OCI-LY7 (cell line): ENCODE results near the gene AKT2. TPM values are rescaled to one million over a fixed set of nuclear protein-coding genes. Genes with fewer than 3 reads are reported as not detected.

ENCODE experiments used
- BruUV-seq: library from RNA; stranded (reverse); fragments of 400-500 nt; replicated peaks from 2 replicates; lab custom pipeline; 2021; lab: Mats Ljungman, UMichigan
- CTCF ChIA-PET: fragments of 300-600 bp; sonication (Branson Sonifier 250); formaldehyde crosslinking; loops from one replicate; lab custom pipeline; 2022; ENCODE audit warnings: antibody characterized with exemption; ENCODE audit not compliant: unreplicated experiment; lab: Charles Lee
- POLR2A ChIA-PET: fragments of 300-600 bp; sonication (Branson Sonifier 250); formaldehyde crosslinking; loops from one replicate; lab custom pipeline; 2022; ENCODE audit warnings: antibody characterized with exemption; lab: Charles Lee
- DNase-seq: peaks from one replicate; pipeline ENCODE4 v3.0.0-alpha.2; 2015; ENCODE audit warnings: low spot score
- H2AFZ ChIP-seq: fragments of 200-600 bp; sonication (generic), shearing (Covaris generic); 2 replicates; pipeline ENCODE4 v1.6.1; 2014; ENCODE audit warnings: mild to moderate bottlenecking, antibody characterized with exemption, low read length, moderate library complexity
- H3K27ac ChIP-seq: fragments of 200-600 bp; sonication (generic); 2 replicates; pipeline ENCODE4 v1.5.1; 2014; ENCODE audit warnings: mixed run types, low read depth, mild to moderate bottlenecking, moderate library complexity, low read length, inconsistent platforms; ENCODE audit not compliant: poor library complexity, severe bottlenecking
- H3K36me3 ChIP-seq: fragments of 200-600 bp; sonication (generic); 2 replicates; pipeline ENCODE4 v1.6.1; 2014; ENCODE audit warnings: mild to moderate bottlenecking, antibody characterized with exemption, low read length, moderate library complexity, mixed read lengths; ENCODE audit not compliant: insufficient read depth
- H3K4me1 ChIP-seq: fragments of 200-600 bp; sonication (generic); 2 replicates; pipeline ENCODE4 v1.5.1; 2014; ENCODE audit warnings: mild to moderate bottlenecking, low read length; ENCODE audit not compliant: insufficient read depth, poor library complexity, severe bottlenecking
- H3K4me2 ChIP-seq: fragments of 200-600 bp; sonication (generic); 2 replicates; pipeline ENCODE4 v1.6.1; 2014; ENCODE audit warnings: mild to moderate bottlenecking, low read length
- H3K4me3 ChIP-seq: fragments of 200-600 bp; sonication (generic); 2 replicates; pipeline ENCODE4 v1.5.1; 2014; ENCODE audit warnings: mild to moderate bottlenecking, low read depth, low read length; ENCODE audit not compliant: poor library complexity, severe bottlenecking
- H3K79me2 ChIP-seq: fragments of 200-600 bp; sonication (generic); 2 replicates; pipeline ENCODE4 v1.6.1; 2016; ENCODE audit warnings: low read depth, mild to moderate bottlenecking, low read length, moderate library complexity, mixed read lengths; ENCODE audit not compliant: insufficient read depth
- H3K9me2 ChIP-seq: fragments of 200-600 bp; sonication (generic); 2 replicates; pipeline ENCODE4 v1.6.1; 2016; ENCODE audit warnings: mild to moderate bottlenecking, low read length, mixed read lengths; ENCODE audit not compliant: insufficient read depth
- H3K9me3 ChIP-seq: fragments of 200-600 bp; sonication (generic); 2 replicates; pipeline ENCODE4 v1.6.1; 2014; ENCODE audit warnings: mild to moderate bottlenecking, mixed run types, low read length, mixed read lengths
- H4K20me1 ChIP-seq: fragments of 200-600 bp; sonication (generic); 2 replicates; pipeline ENCODE4 v1.6.1; 2014; ENCODE audit warnings: mild to moderate bottlenecking, antibody characterized with exemption, low read length, moderate library complexity, mixed read lengths; ENCODE audit not compliant: insufficient read depth
- EZH2phosphoT487 ChIP-seq: fragments of 200-600 bp; sonication (generic); IDR thresholded peaks from 2 replicates; pipeline ENCODE4 v1.6.1; 2018; ENCODE audit warnings: low read depth, borderline replicate concordance, mild to moderate bottlenecking, mixed run types, antibody characterized with exemption, low read length, moderate library complexity, mixed read lengths
- intact Hi-C: fragments of 100-400 bp; cut with micrococcal nuclease; formaldehyde crosslinking; loops from one replicate; pipeline ENCODE4 v1.10.0; 2022; ENCODE audit not compliant: unreplicated experiment
- total RNA-seq, 2 experiments: library from RNA; depleted of rRNA in 1 of 2; stranded (reverse); fragments of >200 nt in 1 of 2; shearing (Covaris generic) in 1 of 2; gene quantifications; 2 replicates each; pipeline ENCODE4 v1.2.3, GENCODE V29; 2014 to 2022
- TF ChIP-seq, protein P1 (sequence below): fragments of 200-600 bp; sonication (generic); conservative IDR thresholded peaks from 2 replicates; pipeline ENCODE4 v1.5.1; 2014; ENCODE audit warnings: mild to moderate bottlenecking, antibody characterized with exemption, low read length, moderate library complexity, mixed read lengths

AKT2 gene
- total RNA-seq, 2 experiments from 2014 or later: 116 to 197 TPM

DNA sequence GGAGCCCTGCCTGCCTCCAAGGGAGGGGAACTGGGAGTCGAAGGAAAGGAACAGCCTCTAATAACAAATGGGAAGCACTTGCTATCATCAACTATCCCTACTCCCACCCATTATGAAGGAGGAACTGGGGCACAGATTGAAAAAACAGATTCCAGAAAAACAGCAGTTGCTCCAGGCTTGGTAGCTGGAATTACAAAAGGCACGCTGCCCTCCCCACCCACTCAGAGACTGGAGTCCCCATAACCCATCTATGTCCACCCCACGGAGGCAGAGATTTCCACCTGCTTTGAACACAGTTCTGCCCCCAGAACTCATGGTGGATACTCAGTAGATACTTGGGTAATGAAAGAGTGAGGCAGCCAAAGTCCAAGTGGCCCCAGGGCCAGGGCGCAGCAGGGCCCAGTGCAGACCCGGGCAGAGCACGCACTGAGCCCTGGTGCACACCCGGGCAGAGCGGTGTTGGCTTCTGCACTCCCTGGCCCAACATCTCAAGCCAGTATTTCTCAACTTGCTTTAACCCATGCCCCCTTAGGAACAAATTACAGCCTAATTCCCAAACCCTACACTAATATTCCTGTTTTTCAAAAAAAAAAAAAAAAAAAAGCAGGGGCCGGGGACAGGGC lies 39.5 kb downstream of the AKT2 start:
- CTCF ChIA-PET: no interaction called here
- POLR2A ChIA-PET: interaction anchor here (0.7 kb wide), 2 partner anchors 30 to 375 kb away, joined by 4 to 5 read pairs; no protein-coding TSS in a partner anchor
- no TSS peak for BruUV-seq

DNA sequence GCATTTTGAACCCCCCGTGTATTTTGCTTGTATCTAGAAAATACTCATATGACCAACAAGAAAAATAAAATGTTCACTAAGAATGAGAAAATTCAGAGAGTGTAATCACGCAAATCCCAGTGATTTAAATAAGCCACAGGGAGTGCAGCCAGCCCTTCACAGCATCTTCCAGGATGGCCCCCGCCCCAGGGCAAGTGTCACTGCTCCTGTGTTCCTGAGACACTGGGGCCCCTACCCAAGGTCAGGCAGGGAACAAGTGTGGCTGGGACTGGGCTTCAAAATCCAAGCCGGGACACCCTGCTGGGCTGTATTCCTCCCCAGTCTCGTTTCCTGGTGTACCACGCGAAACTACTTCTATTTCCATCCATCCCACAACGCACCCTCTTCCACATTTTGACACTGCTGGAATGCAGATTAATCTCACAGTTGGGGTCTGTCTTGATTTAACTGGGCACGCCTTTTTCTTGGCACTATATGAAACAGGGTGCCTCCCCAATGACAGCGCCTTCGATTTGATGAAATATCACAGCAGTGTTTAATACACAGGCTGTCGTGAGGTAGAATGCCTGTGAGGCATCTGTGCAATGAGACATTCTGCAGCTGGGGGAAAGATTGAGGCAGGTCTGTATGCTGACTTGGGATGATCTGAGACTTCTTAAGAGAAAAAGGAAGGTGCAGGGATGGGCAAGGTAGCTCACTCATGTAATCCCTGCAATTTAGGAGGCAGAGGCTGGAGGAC lies 40.4 kb downstream of the AKT2 start:
- POLR2A ChIA-PET: no interaction called here

More for the DNA sequence above, 39.5 kb downstream of the AKT2 start:
- DNase-seq: no peak
- H3K9me3 ChIP-seq: no peaks in the 10 kb centered on the region
- no peak for TF ChIP-seq EZH2phosphoT487
- TF ChIP-seq, protein P1, sequence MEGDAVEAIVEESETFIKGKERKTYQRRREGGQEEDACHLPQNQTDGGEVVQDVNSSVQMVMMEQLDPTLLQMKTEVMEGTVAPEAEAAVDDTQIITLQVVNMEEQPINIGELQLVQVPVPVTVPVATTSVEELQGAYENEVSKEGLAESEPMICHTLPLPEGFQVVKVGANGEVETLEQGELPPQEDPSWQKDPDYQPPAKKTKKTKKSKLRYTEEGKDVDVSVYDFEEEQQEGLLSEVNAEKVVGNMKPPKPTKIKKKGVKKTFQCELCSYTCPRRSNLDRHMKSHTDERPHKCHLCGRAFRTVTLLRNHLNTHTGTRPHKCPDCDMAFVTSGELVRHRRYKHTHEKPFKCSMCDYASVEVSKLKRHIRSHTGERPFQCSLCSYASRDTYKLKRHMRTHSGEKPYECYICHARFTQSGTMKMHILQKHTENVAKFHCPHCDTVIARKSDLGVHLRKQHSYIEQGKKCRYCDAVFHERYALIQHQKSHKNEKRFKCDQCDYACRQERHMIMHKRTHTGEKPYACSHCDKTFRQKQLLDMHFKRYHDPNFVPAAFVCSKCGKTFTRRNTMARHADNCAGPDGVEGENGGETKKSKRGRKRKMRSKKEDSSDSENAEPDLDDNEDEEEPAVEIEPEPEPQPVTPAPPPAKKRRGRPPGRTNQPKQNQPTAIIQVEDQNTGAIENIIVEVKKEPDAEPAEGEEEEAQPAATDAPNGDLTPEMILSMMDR: no peak
- no peaks in the 10 kb centered on the region for H4K20me1 ChIP-seq
- H3K9me2 ChIP-seq: no peaks in the 10 kb centered on the region
- no peak overlapping the region for H3K4me3 ChIP-seq
- no peak overlapping the region for H3K4me2 ChIP-seq
- H3K79me2 ChIP-seq: no peaks in the 10 kb centered on the region
- H2AFZ ChIP-seq: no peak overlapping the region
- intact Hi-C loops: no loop called here
- H3K36me3 ChIP-seq: peaks cover 25% of the 10 kb centered on the region
- no peaks in the 10 kb centered on the region for H3K4me1 ChIP-seq
- H3K27ac ChIP-seq: no peak overlapping the region

More for the DNA sequence above, 40.4 kb downstream of the AKT2 start:
- no peak for TF ChIP-seq EZH2phosphoT487
- TF ChIP-seq, protein P1: no peak
- no peak overlapping the region for H3K4me3 ChIP-seq
- H3K36me3 ChIP-seq: peaks cover 25% of the 10 kb centered on the region
- H4K20me1 ChIP-seq: no peaks in the 10 kb centered on the region
- no peaks in the 10 kb centered on the region for H3K9me2 ChIP-seq
- H3K79me2 ChIP-seq: no peaks in the 10 kb centered on the region
- BruUV-seq: no TSS peak
- H3K4me1 ChIP-seq: no peaks in the 10 kb centered on the region
- H3K9me3 ChIP-seq: no peaks in the 10 kb centered on the region
- no peak overlapping the region for H3K4me2 ChIP-seq
- no peak overlapping the region for H2AFZ ChIP-seq
- no peak overlapping the region for H3K27ac ChIP-seq
- intact Hi-C loops: no loop called here
- CTCF ChIA-PET: no interaction called here
- DNase-seq: no peak
